Activated effector memory CD4-positive, alpha-beta T cell treated with Interleukin-2 at 50 U/mL for 16 hours (primary cell): Measurements from ENCODE around the gene AGR3.

Source experiments
- DNase-seq: peaks from one replicate; pipeline ENCODE4 v3.0.0-alpha.2; 2020

The AGR3 gene

GRCh38 chr7:16822029-16822428 lies 59.8 kb downstream of the AGR3 start:
- DNase-seq, result no peak

- no peak for DNase-seq
Measured at GRCh38 chr7:16818732-16819131, 63.1 kb downstream of the AGR3 start.

DNA sequence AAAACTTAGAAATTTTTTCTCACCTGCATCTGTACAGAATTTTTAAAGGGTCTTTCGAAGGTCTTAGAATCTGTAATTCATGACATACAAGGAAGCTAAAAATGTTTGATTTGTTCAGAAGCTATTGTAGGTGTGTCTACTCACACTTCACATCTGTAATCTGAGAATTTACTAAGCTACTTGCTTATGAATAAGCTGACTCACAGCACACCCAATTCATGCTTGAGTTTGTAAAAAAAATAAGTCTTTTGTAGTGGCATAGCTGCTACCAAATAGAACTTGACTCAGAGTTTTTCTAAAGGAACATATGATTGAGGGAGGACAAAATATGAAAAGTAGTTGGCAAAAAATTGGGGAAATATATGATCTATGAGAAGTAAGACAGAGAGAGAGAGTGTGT lies 64.2 kb downstream of the AGR3 start:
- no peak for DNase-seq

DNA sequence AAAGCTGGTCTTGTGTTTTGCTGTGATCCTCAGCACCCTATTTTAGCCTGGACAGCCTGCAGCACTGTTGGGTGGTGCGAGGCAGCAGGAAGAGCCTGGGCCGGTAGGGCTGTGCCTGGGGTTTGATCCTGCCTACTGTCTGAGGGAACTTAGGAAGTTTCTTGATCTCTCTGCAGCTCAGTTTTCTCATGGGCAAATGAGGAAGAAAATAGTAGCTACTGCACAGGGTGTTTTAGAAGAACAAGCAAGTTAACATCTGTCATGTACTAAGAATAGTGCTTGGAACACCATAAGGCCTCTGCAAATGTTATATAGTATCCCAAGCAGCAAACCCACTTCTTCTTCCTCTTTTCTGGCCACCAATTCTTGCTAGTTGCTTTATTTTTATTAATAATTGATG lies 65.0 kb downstream of the AGR3 start:
- no peak for DNase-seq

DNA sequence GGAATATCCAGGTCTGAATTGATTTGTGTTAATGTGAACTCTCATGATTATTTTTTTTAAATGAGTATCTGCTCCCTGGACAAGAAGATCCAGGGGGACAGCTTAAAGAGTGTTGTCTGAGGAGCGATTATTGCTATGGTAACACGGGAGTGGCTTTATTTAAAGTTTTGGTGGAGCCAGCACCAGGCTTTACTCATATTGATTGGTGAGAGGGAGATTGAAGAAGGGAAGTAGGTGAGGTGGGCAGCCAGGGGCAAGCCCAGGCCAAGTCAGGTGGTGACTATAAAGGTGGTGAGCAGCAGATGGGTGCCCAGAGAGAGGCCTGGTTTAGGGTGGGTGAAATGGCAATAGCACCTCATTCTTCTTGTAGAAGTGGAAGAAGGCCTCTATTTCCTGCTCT lies 66.8 kb downstream of the AGR3 start:
- DNase-seq, result no peak

- no peak for DNase-seq
Measured at GRCh38 chr7:16813232-16813616, 68.6 kb downstream of the AGR3 start.

DNA sequence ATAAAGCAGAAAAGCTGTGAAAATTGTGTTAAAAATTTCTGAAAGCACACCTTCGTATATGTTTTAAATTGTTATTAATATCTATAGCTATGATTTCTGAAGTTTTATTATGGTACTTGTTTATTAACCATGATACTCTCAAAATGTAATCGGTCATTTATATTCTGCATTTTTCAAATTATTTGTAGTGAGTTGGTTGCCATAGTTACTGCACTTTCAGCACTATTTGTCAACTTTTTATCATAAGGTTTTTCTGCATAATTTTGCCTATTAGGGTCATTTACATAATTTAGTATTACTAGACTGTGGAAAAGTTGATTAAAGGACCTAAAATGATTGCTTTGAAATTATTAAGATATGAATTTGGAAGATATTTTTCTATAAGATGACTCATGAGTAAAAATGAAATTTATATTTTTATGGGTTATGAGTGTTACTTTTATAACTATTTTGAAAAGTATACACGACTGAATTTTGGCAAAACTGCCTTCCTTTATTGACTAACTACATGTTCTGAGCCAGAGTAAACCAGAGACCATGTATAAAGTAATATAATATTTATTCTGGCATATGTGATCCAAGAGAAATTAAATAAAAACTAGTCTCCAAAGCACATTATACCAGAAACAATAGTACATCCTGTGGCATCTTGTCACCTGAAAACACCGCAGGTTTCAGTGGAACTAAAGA lies 69.1 kb downstream of the AGR3 start:
- DNase-seq, result no peak

DNA sequence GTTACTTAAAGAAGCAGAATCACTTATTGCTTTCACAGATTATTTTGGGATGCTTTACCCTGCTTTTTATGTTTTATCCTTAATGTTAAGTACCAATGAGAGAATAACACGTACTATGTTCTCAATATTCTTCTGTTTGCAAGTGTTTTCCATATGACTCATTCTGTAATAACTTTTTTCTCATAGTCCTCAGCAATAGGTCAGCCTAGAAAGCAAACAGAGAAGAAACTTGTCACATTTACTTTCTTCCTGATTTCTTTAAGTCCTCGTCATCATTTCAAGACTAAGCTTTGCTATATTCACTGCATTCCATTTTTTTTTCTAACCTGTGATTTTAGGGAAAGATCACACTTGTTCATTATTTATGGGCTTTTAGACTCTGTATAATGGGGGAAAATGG lies 70.2 kb downstream of the AGR3 start:
- DNase-seq, result no peak

- no peak for DNase-seq
Measured at GRCh38 chr7:16810573-16810972, 71.2 kb downstream of the AGR3 start.

- DNase-seq, result no peak
Measured at GRCh38 chr7:16810112-16810511, 71.7 kb downstream of the AGR3 start.
